HCT116 (cell line): ENCODE measurements around the gene IL1R1. TPM values are rescaled to one million over a fixed set of nuclear protein-coding genes. Genes with fewer than 3 reads are reported as not detected.

Source experiments
- ATAC-seq: fragments of 200-7000 bp; cut with Tn5 transposase; 2 replicates; pipeline ENCODE4 v1.9.1; 2020; ENCODE audit warnings: mild to moderate bottlenecking, moderate library complexity
- BruUV-seq: library from RNA; stranded (reverse); fragments of 400-500 nt; replicated peaks from 2 replicates; lab custom pipeline; 2021; lab: Mats Ljungman, UMichigan
- CTCF ChIA-PET: fragments of 300-600 bp; sonication (Branson Sonifier 250); formaldehyde crosslinking; loops from one replicate; lab custom pipeline; 2021; ENCODE audit warnings: antibody characterized with exemption; lab: Charles Lee
- POLR2A ChIA-PET: fragments of 300-600, 350-600 bp; sonication (Branson Sonifier 250); formaldehyde crosslinking; loops from one replicate; lab custom pipeline; 2021; ENCODE audit warnings: antibody characterized with exemption; lab: Charles Lee
- RAD21 ChIA-PET, 2 experiments: fragments of 300-600 bp; sonication (Branson Sonifier 250); formaldehyde crosslinking; loops; one replicate each; lab custom pipeline; 2023; ENCODE audit warnings: low total read pairs in 2 of 2; ENCODE audit not compliant: uncharacterized antibody in 2 of 2, unreplicated experiment in 2 of 2, low non-redundant PET in 1 of 2; lab: Charles Lee
- DNase-seq: peaks from one replicate; pipeline ENCODE4 v3.0.0-alpha.2; 2010; ENCODE audit warnings: low read depth, low spot score
- H2AFZ ChIP-seq: fragments of 200-600 bp; shearing (Covaris generic), sonication (generic); 2 replicates; pipeline ENCODE4 v1.6.1; 2017; ENCODE audit warnings: low read depth, mixed run types, mixed read lengths, antibody characterized with exemption, low read length; ENCODE audit not compliant: poor library complexity, severe bottlenecking
- H3K27ac ChIP-seq: 2 replicates; pipeline ENCODE4 v1.5.1; 2012; ENCODE audit warnings: low read depth, low read length
- H3K27me3 ChIP-seq: fragments of 200-600 bp; sonication (generic); 2 replicates; pipeline ENCODE4 v1.6.1; 2016; ENCODE audit warnings: mixed run types, low read length, mixed read lengths; ENCODE audit not compliant: insufficient read depth
- H3K36me3 ChIP-seq, 2 experiments: fragments of 200-500 bp in 1 of 2; fragments of 200-600 bp in 1 of 2; sonication (Bioruptor generic) in 1 of 2; sonication (generic) in 1 of 2; 2 replicates each; pipeline versions ENCODE4 v1.5.1 to v1.6.1; 2014 to 2016; ENCODE audit warnings: low read length in 2 of 2, inconsistent platforms in 1 of 2, mixed read lengths in 1 of 2, mixed run types in 1 of 2; ENCODE audit not compliant: insufficient read depth in 2 of 2, control insufficient read depth in 1 of 2
- H3K4me1 ChIP-seq, 2 experiments: fragments of 200-600 bp in 1 of 2; sonication (generic) in 1 of 2; 2 replicates each; pipeline versions ENCODE4 v1.5.1 to v1.6.1; 2012 to 2017; ENCODE audit warnings: low read length in 2 of 2, inconsistent platforms in 1 of 2, mild to moderate bottlenecking in 1 of 2, mixed read lengths in 1 of 2, mixed run types in 1 of 2, moderate library complexity in 1 of 2; ENCODE audit not compliant: insufficient read depth in 2 of 2, control insufficient read depth in 1 of 2
- H3K4me2 ChIP-seq: fragments of 200-600 bp; sonication (generic); 2 replicates; pipeline ENCODE4 v1.6.1; 2017; ENCODE audit warnings: mixed run types, low read length, mixed read lengths
- H3K4me3 ChIP-seq, 2 experiments: fragments of 200-600 bp in 1 of 2; sonication (generic) in 1 of 2; replicated peaks in 1 of 2; 2 replicates each; pipeline ENCODE4 v1.5.1; 2011 to 2016; ENCODE audit warnings: low read length in 2 of 2, control low read depth in 1 of 2, low read depth in 1 of 2, mild to moderate bottlenecking in 1 of 2, mixed read lengths in 1 of 2, mixed run types in 1 of 2
- H3K79me2 ChIP-seq: fragments of 200-600 bp; sonication (generic); 2 replicates; pipeline ENCODE4 v1.6.1; 2017; ENCODE audit warnings: mild to moderate bottlenecking, mixed run types, low read length, moderate library complexity, mixed read lengths; ENCODE audit not compliant: insufficient read depth
- H3K9ac ChIP-seq: fragments of 200-600 bp; sonication (generic); 2 replicates; pipeline ENCODE4 v1.6.1; 2016; ENCODE audit warnings: low read length, mixed read lengths
- H3K9me2 ChIP-seq: fragments of 200-600 bp; sonication (generic), shearing (Covaris generic); 2 replicates; pipeline ENCODE4 v1.6.1; 2017; ENCODE audit warnings: mixed run types, mild to moderate bottlenecking, moderate library complexity; ENCODE audit not compliant: insufficient read depth
- H3K9me3 ChIP-seq, 2 experiments: fragments of 200-500 bp in 1 of 2; fragments of 200-600 bp in 1 of 2; sonication (Bioruptor generic) in 1 of 2; sonication (generic) in 1 of 2; 2 replicates each; pipeline ENCODE4 v1.6.1; 2014 to 2017; ENCODE audit warnings: low read length in 2 of 2, mixed read lengths in 2 of 2, inconsistent platforms in 1 of 2, low read depth in 1 of 2, mild to moderate bottlenecking in 1 of 2, mixed run types in 1 of 2, moderate library complexity in 1 of 2; ENCODE audit not compliant: control insufficient read depth in 1 of 2, insufficient read depth in 1 of 2
- H4K20me1 ChIP-seq: fragments of 200-600 bp; sonication (generic), shearing (Covaris generic); 2 replicates; pipeline ENCODE4 v1.6.1; 2017; ENCODE audit warnings: mixed run types, mild to moderate bottlenecking, moderate library complexity; ENCODE audit not compliant: insufficient read depth
- CBX3 ChIP-seq: IDR thresholded peaks from 2 replicates; pipeline ENCODE4 v1.6.1; 2012; ENCODE audit warnings: low read depth
- FOSL1 ChIP-seq: IDR thresholded peaks from 2 replicates; pipeline ENCODE4 v1.6.1; 2012; ENCODE audit warnings: low read depth
- JUND ChIP-seq: IDR thresholded peaks from 2 replicates; pipeline ENCODE4 v1.6.1; 2012
- POLR2A ChIP-seq: IDR thresholded peaks from 2 replicates; pipeline ENCODE4 v1.7.0; 2011; ENCODE audit warnings: borderline replicate concordance; ENCODE audit not compliant: insufficient read depth, insufficient read length; ENCODE audit errors: extremely low read depth
- REST ChIP-seq: IDR thresholded peaks from 2 replicates; pipeline ENCODE4 v1.6.1; 2012; ENCODE audit warnings: low read depth
- SP1 ChIP-seq: IDR thresholded peaks from 2 replicates; pipeline ENCODE4 v1.6.1; 2012; ENCODE audit warnings: low read depth
- SRF ChIP-seq: IDR thresholded peaks from 2 replicates; pipeline ENCODE4 v1.6.1; 2012; ENCODE audit warnings: low read depth
- YY1 ChIP-seq: IDR thresholded peaks from 2 replicates; pipeline ENCODE4 v1.6.1; 2011; ENCODE audit warnings: low read length, low read depth, moderate library complexity, mild to moderate bottlenecking; ENCODE audit not compliant: insufficient replicate concordance; ENCODE audit errors: extremely low read depth
- intact Hi-C: fragments of 100-400 bp; cut with micrococcal nuclease; formaldehyde crosslinking; loops from 2 replicates; pipeline ENCODE4 v1.10.0; 2022
- total RNA-seq: library from RNA; stranded (reverse); gene quantifications from one replicate; pipeline ENCODE4 v1.2.1, GENCODE V29; 2021; ENCODE audit not compliant: unreplicated experiment
- TF ChIP-seq, protein P1 (sequence below): IDR thresholded peaks from 2 replicates; pipeline ENCODE4 v1.6.1; 2011; ENCODE audit warnings: mild to moderate bottlenecking, low read length, moderate library complexity; ENCODE audit not compliant: insufficient replicate concordance; ENCODE audit errors: extremely low read depth

IL1R1 gene
- total RNA-seq, 1 experiment from 2014 or later: 5.3 TPM

DNA sequence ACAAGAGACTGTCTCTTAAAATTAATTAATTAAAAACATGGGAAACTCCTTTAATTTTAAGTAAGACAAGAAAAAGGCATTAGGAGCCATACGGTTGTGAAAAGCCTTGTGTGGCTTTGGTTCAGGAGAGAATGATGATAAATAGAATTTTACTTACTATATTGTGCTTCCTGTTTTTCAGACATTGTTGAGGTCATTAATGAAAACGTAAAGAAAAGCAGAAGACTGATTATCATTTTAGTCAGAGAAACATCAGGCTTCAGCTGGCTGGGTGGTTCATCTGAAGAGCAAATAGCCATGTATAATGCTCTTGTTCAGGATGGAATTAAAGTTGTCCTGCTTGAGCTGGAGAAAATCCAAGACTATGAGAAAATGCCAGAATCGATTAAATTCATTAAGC, 33.6 kb downstream of the IL1R1 start:
- no peak overlapping the region for H2AFZ ChIP-seq
- H3K9me2 ChIP-seq: no peaks in the 10 kb centered on the region
- H3K79me2 ChIP-seq: no peaks in the 10 kb centered on the region
- H4K20me1 ChIP-seq: no peaks in the 10 kb centered on the region
- H3K4me1 ChIP-seq: no peaks in the 10 kb centered on the region
- H3K27ac ChIP-seq: no peak overlapping the region
- no peak overlapping the region for H3K4me2 ChIP-seq
- H3K9me3 ChIP-seq: no peaks in the 10 kb centered on the region
- ATAC-seq (no peak), DNase-seq (no peak)
- peaks cover 0 to 4% of the 10 kb centered on the region in 2 experiments; a peak in 1 of 4 replicates for H3K36me3 ChIP-seq
- ChIA-PET POLR2A (no interaction called here), CTCF (no interaction called here), RAD21 (no interaction called here)
- intact Hi-C loops: no loop called here
- no peaks in the 10 kb centered on the region for H3K27me3 ChIP-seq
- no peak overlapping the region for H3K9ac ChIP-seq
- no peak overlapping the region for H3K4me3 ChIP-seq
- TF ChIP-seq SRF (no peak), YY1 (no peak)
- no TSS peak for BruUV-seq

DNA sequence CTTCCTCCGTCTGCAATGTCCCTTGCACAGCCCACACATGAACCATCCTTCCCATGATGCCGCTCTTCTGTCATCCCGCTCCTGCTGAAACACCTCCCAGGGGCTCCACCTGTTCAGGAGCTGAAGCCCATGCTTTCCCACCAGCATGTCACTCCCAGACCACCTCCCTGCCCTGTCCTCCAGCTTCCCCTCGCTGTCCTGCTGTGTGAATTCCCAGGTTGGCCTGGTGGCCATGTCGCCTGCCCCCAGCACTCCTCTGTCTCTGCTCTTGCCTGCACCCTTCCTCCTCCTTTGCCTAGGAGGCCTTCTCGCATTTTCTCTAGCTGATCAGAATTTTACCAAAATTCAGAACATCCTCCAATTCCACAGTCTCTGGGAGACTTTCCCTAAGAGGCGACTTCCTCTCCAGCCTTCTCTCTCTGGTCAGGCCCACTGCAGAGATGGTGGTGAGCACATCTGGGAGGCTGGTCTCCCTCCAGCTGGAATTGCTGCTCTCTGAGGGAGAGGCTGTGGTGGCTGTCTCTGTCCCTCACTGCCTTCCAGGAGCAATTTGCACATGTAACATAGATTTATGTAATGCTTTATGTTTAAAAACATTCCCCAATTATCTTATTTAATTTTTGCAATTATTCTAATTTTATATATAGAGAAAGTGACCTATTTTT, 35.4 kb downstream of the IL1R1 start:
- ChIA-PET POLR2A (no interaction called here), RAD21 (no interaction called here), CTCF (no interaction called here)
- intact Hi-C loops: no loop called here
- Histone ChIP-seq H4K20me1 (no peaks in the 10 kb centered on the region), H3K79me2 (no peaks in the 10 kb centered on the region), H3K9me3 (no peaks in the 10 kb centered on the region), H3K4me1 (no peaks in the 10 kb centered on the region), H3K27ac (no peak overlapping the region), H3K27me3 (no peaks in the 10 kb centered on the region), H2AFZ (no peak overlapping the region), H3K9me2 (no peaks in the 10 kb centered on the region), H3K4me3 (no peak overlapping the region)
- no peak for DNase-seq
- TF ChIP-seq POLR2A (no peak), JUND (no peak), FOSL1 (no peak), YY1 (no peak), SRF (no peak), CBX3 (no peak), REST (no peak), SP1 (no peak)
- TF ChIP-seq, protein P1, sequence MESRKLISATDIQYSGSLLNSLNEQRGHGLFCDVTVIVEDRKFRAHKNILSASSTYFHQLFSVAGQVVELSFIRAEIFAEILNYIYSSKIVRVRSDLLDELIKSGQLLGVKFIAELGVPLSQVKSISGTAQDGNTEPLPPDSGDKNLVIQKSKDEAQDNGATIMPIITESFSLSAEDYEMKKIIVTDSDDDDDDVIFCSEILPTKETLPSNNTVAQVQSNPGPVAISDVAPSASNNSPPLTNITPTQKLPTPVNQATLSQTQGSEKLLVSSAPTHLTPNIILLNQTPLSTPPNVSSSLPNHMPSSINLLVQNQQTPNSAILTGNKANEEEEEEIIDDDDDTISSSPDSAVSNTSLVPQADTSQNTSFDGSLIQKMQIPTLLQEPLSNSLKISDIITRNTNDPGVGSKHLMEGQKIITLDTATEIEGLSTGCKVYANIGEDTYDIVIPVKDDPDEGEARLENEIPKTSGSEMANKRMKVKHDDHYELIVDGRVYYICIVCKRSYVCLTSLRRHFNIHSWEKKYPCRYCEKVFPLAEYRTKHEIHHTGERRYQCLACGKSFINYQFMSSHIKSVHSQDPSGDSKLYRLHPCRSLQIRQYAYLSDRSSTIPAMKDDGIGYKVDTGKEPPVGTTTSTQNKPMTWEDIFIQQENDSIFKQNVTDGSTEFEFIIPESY: no peak
- TF ChIP-seq, all 23 proteins: peak for 0
- Histone ChIP-seq H3K9ac (no peak overlapping the region), H3K4me2 (no peak overlapping the region), H3K36me3 (no peaks in the 10 kb centered on the region)
- ATAC-seq: no peak
- BruUV-seq: no TSS peak
